Measurements from ENCODE around the gene HOXD11.

GRCh38 chr2:176148751-176149421, 41.8 kb downstream of the HOXD11 start:
- no peak for TF ChIP-seq CTCF (conservative IDR thresholded peaks at IDR 0.05 in 1 of 2, IDR thresholded peaks at IDR 0.05 in 1 of 2; ENCODE audit: extremely low read depth in 1 of 2, insufficient read depth in 1 of 2, low read depth in 1 of 2, low read length in 2 of 2)
- TF ChIP-seq EZH2 (IDR thresholded peaks at IDR 0.05; ENCODE audit: borderline replicate concordance, low read length) = no peak

Data from mammary epithelial cell (primary cell).